Measurements from ENCODE around the gene MAP2K2.

Gene MAP2K2

DNA sequence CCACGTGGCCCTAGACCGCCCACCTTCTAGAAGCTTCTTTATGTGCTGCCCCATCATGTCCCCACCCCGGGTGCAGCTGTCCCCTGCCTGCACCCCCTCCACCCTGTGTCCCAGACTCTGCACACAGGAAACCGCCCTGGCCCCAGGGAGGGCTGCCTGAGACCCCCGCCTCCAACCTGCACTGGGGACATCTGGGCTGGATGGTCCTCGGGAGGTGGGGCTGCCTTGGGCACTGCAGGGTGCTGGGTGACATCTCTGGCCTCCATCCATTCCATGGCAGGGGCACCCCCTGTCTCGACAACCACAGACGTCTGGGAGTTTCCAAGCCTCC, 39.4 kb downstream of the MAP2K2 start:
- no peak for DNase-seq (ENCODE audit: extremely low read depth, low read depth)
- no peak overlapping the region for H3K4me3 ChIP-seq (replicated peaks; ENCODE audit: low read depth, low read length)
- TF ChIP-seq, protein P1, sequence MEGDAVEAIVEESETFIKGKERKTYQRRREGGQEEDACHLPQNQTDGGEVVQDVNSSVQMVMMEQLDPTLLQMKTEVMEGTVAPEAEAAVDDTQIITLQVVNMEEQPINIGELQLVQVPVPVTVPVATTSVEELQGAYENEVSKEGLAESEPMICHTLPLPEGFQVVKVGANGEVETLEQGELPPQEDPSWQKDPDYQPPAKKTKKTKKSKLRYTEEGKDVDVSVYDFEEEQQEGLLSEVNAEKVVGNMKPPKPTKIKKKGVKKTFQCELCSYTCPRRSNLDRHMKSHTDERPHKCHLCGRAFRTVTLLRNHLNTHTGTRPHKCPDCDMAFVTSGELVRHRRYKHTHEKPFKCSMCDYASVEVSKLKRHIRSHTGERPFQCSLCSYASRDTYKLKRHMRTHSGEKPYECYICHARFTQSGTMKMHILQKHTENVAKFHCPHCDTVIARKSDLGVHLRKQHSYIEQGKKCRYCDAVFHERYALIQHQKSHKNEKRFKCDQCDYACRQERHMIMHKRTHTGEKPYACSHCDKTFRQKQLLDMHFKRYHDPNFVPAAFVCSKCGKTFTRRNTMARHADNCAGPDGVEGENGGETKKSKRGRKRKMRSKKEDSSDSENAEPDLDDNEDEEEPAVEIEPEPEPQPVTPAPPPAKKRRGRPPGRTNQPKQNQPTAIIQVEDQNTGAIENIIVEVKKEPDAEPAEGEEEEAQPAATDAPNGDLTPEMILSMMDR (IDR thresholded peaks at IDR 0.05; ENCODE audit: low read depth, low read length, missing control alignments): no peak

DNA sequence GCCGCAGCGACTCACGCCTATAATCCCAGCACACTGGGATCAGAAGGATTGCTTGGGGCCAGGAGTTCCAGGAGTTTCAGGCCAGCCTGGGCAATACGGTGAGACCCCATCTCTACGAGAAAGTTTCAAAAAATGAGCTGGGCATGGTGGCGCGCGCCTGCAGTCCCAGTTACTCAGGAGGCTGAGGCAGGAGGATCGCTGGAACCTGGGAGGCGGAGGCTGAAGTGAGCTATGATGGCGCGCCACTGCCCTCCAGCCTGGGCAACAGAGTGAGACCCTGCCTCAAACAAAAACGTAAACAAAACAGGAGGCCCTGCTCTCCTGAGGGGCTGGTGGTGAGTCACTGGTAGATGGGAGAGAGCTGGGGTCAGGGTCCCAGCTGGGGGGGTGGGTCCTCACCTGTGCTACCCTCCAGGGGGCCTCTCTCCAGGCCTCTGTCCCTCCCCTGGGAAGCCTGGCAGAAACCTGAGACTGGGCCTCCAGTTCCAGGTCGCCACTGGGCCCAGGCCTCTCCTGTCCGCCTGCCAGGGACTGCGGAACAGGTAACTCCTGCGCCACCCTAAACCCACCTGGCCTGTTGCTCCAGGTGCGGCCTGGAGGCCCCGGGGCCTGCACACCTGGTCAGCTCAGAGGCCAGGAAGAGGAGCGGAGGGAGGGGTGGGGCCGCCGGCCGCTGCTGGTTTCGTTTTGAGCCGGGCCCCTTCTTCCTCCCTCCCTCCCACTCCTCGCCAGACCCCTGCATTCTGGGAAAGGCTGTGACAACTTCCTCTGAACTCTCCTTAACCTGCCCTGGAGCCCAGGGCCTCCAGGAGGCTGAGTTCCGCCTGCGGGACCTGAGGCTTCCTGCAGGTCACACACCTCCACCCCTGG, 40.0 kb downstream of the MAP2K2 start:
- TF ChIP-seq, protein P1 (IDR thresholded peaks at IDR 0.05; ENCODE audit: low read depth, low read length, missing control alignments): no peak
- no peak for DNase-seq (ENCODE audit: extremely low read depth, low read depth)
- H3K4me3 ChIP-seq (replicated peaks; ENCODE audit: low read depth, low read length): no peak overlapping the region

DNA sequence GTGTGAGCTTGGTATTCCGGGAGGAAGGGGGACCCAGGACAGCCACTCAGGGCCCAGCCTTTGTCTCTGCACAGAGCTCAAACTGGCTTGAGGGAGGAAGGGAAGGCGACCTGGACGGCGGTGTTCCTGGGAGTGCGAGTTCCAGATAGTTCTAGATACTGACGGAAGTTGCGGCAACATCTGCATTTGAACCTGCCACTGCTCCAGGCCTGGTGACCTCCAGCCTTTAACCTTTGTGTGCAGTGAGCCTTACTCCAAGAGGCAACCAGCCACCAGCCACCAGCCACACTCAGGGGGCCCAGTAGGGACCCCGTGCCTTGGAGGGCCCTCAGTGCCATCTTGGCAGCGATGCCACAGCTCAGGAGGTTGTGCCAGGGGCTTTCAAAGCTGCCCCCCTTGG, 41.8 kb downstream of the MAP2K2 start:
- TF ChIP-seq, protein P1 (IDR thresholded peaks at IDR 0.05; ENCODE audit: low read depth, low read length, missing control alignments): no peak
- H3K4me3 ChIP-seq (replicated peaks; ENCODE audit: low read depth, low read length): no peak overlapping the region
- DNase-seq (ENCODE audit: extremely low read depth, low read depth): no peak

DNA sequence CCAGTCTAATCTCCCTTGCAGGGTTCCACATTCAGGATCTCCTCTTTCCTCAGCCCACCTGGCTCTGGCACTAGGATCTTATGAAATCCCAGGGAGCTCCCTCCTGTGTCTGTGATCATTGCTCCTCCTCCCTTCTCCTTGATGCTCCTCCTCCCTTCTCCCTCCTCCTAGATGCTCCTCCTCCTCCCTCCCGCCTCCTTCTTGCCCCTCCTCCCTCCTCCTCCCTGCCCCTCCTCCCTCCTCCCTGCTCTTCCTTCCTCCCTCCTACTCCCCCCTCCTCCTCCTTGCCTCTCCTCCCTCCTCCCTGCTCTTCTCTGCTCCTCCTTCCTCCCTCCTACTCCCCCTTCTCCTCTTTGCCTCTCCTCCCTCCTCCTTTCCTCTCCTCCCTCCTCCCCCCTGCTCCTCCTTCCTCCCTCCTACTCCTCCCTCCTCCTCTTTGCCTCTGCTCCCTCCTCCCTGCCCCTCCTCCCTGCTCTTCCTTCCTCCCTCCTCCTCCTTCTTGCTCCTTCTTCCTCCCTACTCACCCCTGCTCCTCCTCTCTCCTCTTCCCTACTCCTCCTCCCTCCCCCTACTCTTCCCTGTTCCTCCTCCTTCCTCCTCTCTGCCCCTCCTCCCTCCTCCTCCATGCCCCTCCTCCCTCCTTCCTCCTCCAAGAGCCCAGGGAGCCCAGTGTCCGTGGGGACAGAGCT, 42.3 kb downstream of the MAP2K2 start:
- H3K4me3 ChIP-seq (replicated peaks; ENCODE audit: low read depth, low read length): no peak overlapping the region
- DNase-seq (ENCODE audit: extremely low read depth, low read depth): no peak
- TF ChIP-seq, protein P1 (IDR thresholded peaks at IDR 0.05; ENCODE audit: low read depth, low read length, missing control alignments): no peak

DNA sequence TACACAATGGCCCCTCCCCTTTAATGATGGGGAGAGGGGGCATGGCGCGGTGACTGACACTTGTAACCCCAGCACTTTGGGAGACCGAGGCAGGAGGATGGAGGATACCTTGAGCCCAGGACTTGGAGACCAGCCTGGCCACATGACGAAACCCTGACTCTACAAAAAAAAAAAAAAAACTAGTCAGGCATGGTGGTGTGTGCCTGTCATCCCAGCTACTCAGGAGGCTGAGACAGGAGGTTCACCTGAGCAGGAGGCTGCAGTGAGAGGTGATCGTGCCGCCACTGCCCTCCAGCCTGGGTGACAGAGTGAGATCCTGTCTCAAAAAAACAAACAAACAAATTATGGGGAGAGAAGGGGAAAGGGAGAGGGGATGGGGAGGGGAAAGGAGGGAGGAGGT, 43.4 kb downstream of the MAP2K2 start:
- DNase-seq (ENCODE audit: extremely low read depth, low read depth): no peak
- TF ChIP-seq, protein P1 (IDR thresholded peaks at IDR 0.05; ENCODE audit: low read depth, low read length, missing control alignments): no peak
- no peak overlapping the region for H3K4me3 ChIP-seq (replicated peaks; ENCODE audit: low read depth, low read length)

DNA sequence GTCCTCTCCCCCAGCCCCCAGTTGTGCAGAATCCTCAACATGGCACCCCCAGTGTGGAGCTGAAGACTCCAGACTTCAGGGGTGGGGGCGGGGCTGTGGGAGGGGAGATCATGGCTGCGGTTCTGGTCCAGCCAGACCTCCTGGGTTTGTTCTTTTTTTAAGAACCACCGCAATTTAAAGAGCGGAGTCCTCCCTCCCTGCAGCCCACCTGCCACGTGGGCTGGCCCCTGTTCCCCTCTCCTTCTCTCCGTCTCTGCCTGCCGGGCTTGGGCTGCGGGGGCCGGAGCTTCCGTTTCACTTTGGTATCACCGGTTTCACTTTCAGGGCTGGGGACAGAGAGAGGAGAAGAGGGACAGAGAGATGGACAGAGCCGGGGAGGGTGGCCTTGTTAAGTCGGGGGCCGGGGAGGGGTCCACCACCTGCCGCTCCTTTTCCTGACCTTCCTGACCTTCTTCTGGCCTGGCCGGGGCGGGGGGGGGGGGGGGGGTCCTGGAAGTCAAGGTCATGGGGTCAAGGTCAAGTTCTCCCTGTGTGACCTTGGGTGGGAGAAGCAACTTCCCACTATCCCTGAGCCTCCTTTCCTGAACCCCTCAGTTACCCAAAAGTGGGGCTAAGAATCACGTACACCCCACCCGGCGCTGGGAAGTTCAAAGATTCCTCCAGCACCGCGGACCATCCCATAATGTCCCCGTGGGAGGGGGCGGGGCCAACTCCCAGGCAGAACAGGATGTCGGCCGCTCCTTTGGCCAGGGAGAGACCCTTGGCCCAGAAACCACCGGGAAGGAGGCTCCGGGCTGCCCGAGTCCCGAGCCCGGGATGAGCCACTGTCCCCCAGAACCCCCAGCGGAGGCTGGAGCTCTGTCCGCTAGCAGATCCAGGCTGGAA, 45.9 kb downstream of the MAP2K2 start:
- TF ChIP-seq, protein P1 (IDR thresholded peaks at IDR 0.05; ENCODE audit: low read depth, low read length, missing control alignments): no peak
- peak overlapping the region; percentile 32 for H3K4me3 ChIP-seq (replicated peaks; ENCODE audit: low read depth, low read length)
- no peak for DNase-seq (ENCODE audit: extremely low read depth, low read depth)

Measured in HFF-Myc (cell line).